Natural killer cell (primary cell): ENCODE results near the gene ACSM6. TPM values are rescaled to one million over a fixed set of nuclear protein-coding genes. Genes with fewer than 3 reads are reported as not detected.

Source experiments
- ATAC-seq, 3 donors: fragments of 150-1000 bp in 2 of 3; fragments of 200-7000 bp in 1 of 3; cut with Tn5 transposase; 1 replicate in 1 of 3; 2 replicates in 2 of 3; pipeline ENCODE4 v1.10.0; 2021; ENCODE audit warnings: mild to moderate bottlenecking in 2 of 3, moderate library complexity in 2 of 3
- DNase-seq, 2 donors: peaks; one replicate each; pipeline versions ENCODE4 v3.0.0 to v3.0.0-alpha.2; 2013 to 2021; ENCODE audit warnings: mixed read lengths in 1 of 2
- H3K27ac ChIP-seq: one replicate; pipeline ENCODE4 v1.5.1; 2013; ENCODE audit warnings: mild to moderate bottlenecking, low read length
- H3K27me3 ChIP-seq: one replicate; pipeline ENCODE4 v1.6.1; 2013; ENCODE audit warnings: low read length; ENCODE audit not compliant: control insufficient read depth, insufficient read depth
- H3K36me3 ChIP-seq: one replicate; pipeline ENCODE4 v1.6.1; 2013; ENCODE audit warnings: low read length; ENCODE audit not compliant: control insufficient read depth, insufficient read depth
- H3K4me1 ChIP-seq: one replicate; pipeline ENCODE4 v1.6.1; 2013; ENCODE audit warnings: low read length; ENCODE audit not compliant: control insufficient read depth, insufficient read depth
- H3K4me3 ChIP-seq: one replicate; pipeline ENCODE4 v1.5.1; 2013; ENCODE audit warnings: low read length
- H3K9me3 ChIP-seq: one replicate; pipeline ENCODE4 v1.6.1; 2013; ENCODE audit warnings: low read length; ENCODE audit not compliant: control insufficient read depth, insufficient read depth
- H3K27ac Mint-ChIP-seq, 2 donors: one replicate each; pipeline ENCODE4 v1.8.0; 2022; ENCODE audit warnings: mild to moderate bottlenecking in 2 of 2, mixed read lengths in 2 of 2, moderate library complexity in 1 of 2
- H3K27me3 Mint-ChIP-seq, 2 donors: one replicate each; pipeline ENCODE4 v1.8.0; 2022; ENCODE audit warnings: low read depth in 2 of 2, mixed read lengths in 2 of 2
- H3K36me3 Mint-ChIP-seq: one replicate; pipeline ENCODE4 v1.8.0; 2022; ENCODE audit warnings: mixed read lengths
- H3K4me1 Mint-ChIP-seq, 2 donors: one replicate each; pipeline ENCODE4 v1.8.0; 2022; ENCODE audit warnings: mixed read lengths in 2 of 2
- H3K4me3 Mint-ChIP-seq: one replicate; pipeline ENCODE4 v1.8.0; 2022; ENCODE audit warnings: mild to moderate bottlenecking, moderate library complexity, mixed read lengths
- H3K9me3 Mint-ChIP-seq, 2 donors: one replicate each; pipeline ENCODE4 v1.8.0; 2022; ENCODE audit warnings: mixed read lengths in 2 of 2
- CTCF ChIP-seq: fragments of 200-600 bp; IDR thresholded peaks from one replicate; pipeline ENCODE4 v1.8.0; 2022; ENCODE audit warnings: antibody characterized with exemption
- WGBS: methylation state at CpG from one replicate; pipeline ENCODE4 v1.1.7; 2013; ENCODE audit warnings: missing lambda C conversion rate; ENCODE audit not compliant: insufficient coverage; 5-methylcytosine and 5-hydroxymethylcytosine counted together
- intact Hi-C: fragments of 100-400 bp; cut with micrococcal nuclease; formaldehyde crosslinking; loops from one replicate; pipeline ENCODE4 v1.14.2; 2022
- total RNA-seq, 4 donors: library from RNA; stranded (reverse); fragments of 120-200 nt in 1 of 4; gene quantifications; one replicate each; pipeline versions ENCODE4 v1.2.3 to v1.2.4, GENCODE V29; 2013 to 2022

The ACSM6 gene
- total RNA-seq, 3 donors from 2014 or later (not counting 1 experiment from before 2014, with no cell fraction given), result not detected

GRCh38 chr10:95171336-95171735, 22.7 kb upstream of the ACSM6 start:
- DNase-seq (no peak), ATAC-seq (no peak)
- WGBS, result 82% methylated on average over 3 of the region's 3 CpGs
- intact Hi-C loops, result no loop called here
- TF ChIP-seq CTCF, result no peak
- H3K27me3 ChIP-seq, result no peaks in the 10 kb centered on the region
- no peaks in the 10 kb centered on the region for H3K4me1 ChIP-seq
- Mint-ChIP-seq H3K36me3 (no peaks in the 10 kb centered on the region), H3K27me3 (no peaks in the 10 kb centered on the region), H3K4me3 (no peak overlapping the region), H3K9me3 (no peaks in the 10 kb centered on the region), H3K4me1 (no peaks in the 10 kb centered on the region), H3K27ac (no peak overlapping the region)
- no peak overlapping the region for H3K27ac ChIP-seq
- no peaks in the 10 kb centered on the region for H3K9me3 ChIP-seq
- no peak overlapping the region for H3K4me3 ChIP-seq
- H3K36me3 ChIP-seq, result no peaks in the 10 kb centered on the region

GRCh38 chr10:95172851-95173250, 21.2 kb upstream of the ACSM6 start:
- H3K4me1 ChIP-seq, result no peaks in the 10 kb centered on the region
- no peak for ATAC-seq
- Mint-ChIP-seq H3K9me3 (no peaks in the 10 kb centered on the region), H3K27me3 (peaks cover 0 to 6% of the 10 kb centered on the region in 2 donors), H3K4me1 (no peaks in the 10 kb centered on the region), H3K36me3 (no peaks in the 10 kb centered on the region), H3K4me3 (no peak overlapping the region), H3K27ac (no peak overlapping the region)
- DNase-seq, result no peak
- no peak overlapping the region for H3K27ac ChIP-seq
- H3K36me3 ChIP-seq, result no peaks in the 10 kb centered on the region
- no peak overlapping the region for H3K4me3 ChIP-seq
- no peaks in the 10 kb centered on the region for H3K27me3 ChIP-seq
- H3K9me3 ChIP-seq, result no peaks in the 10 kb centered on the region
- WGBS, result 87% methylated on average over 1 of the region's 1 CpG
- no peak for TF ChIP-seq CTCF
- intact Hi-C loops, result no loop called here

GRCh38 chr10:95176101-95176500, 17.9 kb upstream of the ACSM6 start:
- H3K27me3 ChIP-seq, result no peaks in the 10 kb centered on the region
- H3K4me1 ChIP-seq, result no peaks in the 10 kb centered on the region
- H3K27ac Mint-ChIP-seq, result no peak overlapping the region
- no peak overlapping the region for H3K4me3 Mint-ChIP-seq
- DNase-seq (no peak), ATAC-seq (no peak)
- peaks cover 0 to 13% of the 10 kb centered on the region in 2 donors for H3K27me3 Mint-ChIP-seq
- intact Hi-C loops, result no loop called here
- no peak overlapping the region for H3K27ac ChIP-seq
- WGBS, result 97% methylated on average over 2 of the region's 2 CpGs
- TF ChIP-seq CTCF, result no peak
- no peak overlapping the region for H3K4me3 ChIP-seq
- H3K9me3 ChIP-seq, result no peaks in the 10 kb centered on the region
- H3K36me3 ChIP-seq, result no peaks in the 10 kb centered on the region
- no peaks in the 10 kb centered on the region for H3K9me3 Mint-ChIP-seq
- H3K36me3 Mint-ChIP-seq, result no peaks in the 10 kb centered on the region
- H3K4me1 Mint-ChIP-seq, result no peaks in the 10 kb centered on the region

GRCh38 chr10:95177429-95177828, 16.6 kb upstream of the ACSM6 start:
- intact Hi-C loops, result no loop called here
- no peak overlapping the region for H3K4me3 Mint-ChIP-seq

More at GRCh38 chr10:95177429-95177828, 16.6 kb upstream of the ACSM6 start:
- Histone ChIP-seq H3K27ac (no peak overlapping the region), H3K9me3 (no peaks in the 10 kb centered on the region), H3K4me1 (no peaks in the 10 kb centered on the region), H3K4me3 (no peak overlapping the region), H3K36me3 (no peaks in the 10 kb centered on the region), H3K27me3 (no peaks in the 10 kb centered on the region)
- ATAC-seq (no peak), DNase-seq (no peak)
- no peak overlapping the region for H3K27ac Mint-ChIP-seq
- TF ChIP-seq CTCF, result no peak
- no peaks in the 10 kb centered on the region for H3K4me1 Mint-ChIP-seq
- H3K27me3 Mint-ChIP-seq, result peaks cover 7 to 13% of the 10 kb centered on the region in 2 donors
- no peaks in the 10 kb centered on the region for H3K36me3 Mint-ChIP-seq
- H3K9me3 Mint-ChIP-seq, result no peaks in the 10 kb centered on the region
